OCI-M2 (cell line): ENCODE results near the gene TRIM63.

Experiments used
- DNase-seq: peaks from one replicate; lab custom pipeline; 2025; ENCODE audit not compliant: unreplicated experiment; lab: John Stamatoyannopoulos, UW

The TRIM63 gene

GRCh38 chr1:26089125-26089524, 21.7 kb upstream of the TRIM63 start:
- DNase-seq: no peak

DNA sequence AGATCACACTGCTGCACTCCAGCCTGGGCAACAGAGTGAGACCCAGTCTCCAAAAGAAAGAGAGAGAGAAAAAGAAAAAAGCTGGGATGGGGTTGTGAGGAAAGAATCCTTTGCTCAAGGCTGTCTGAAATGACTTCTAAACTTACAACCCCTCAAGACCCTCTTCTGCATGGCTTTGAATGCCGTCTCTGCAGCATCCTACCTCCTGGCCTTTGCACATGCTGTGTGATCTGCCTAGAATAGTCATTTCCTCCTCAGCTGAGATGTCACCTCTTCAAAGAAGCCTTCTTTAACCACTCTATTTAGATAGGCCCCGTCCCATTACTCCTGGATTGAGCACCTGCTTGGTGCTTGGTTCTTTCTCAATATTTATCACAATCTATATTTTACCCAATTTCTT, 17.4 kb upstream of the TRIM63 start:
- DNase-seq: no peak

GRCh38 chr1:26084091-26084561, 16.7 kb upstream of the TRIM63 start:
- no peak for DNase-seq

GRCh38 chr1:26083208-26083607, 15.8 kb upstream of the TRIM63 start:
- no peak for DNase-seq

DNA sequence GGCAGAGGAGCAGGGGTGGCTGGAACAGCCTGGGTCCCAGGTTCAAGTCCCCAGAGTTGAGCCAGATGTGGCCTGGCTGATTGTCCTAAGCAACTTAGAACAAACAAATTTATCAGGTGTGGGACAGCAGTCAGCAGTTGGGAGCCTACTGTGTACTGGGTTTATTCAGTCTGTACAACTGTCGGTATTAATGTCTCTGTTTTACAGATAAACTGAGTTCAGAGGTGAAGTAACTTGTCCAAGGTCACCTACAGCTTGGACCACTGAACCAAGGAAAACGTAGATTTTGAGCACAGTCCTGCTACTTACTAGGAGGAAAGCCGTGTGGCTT, 14.6 kb upstream of the TRIM63 start:
- DNase-seq: no peak

DNA sequence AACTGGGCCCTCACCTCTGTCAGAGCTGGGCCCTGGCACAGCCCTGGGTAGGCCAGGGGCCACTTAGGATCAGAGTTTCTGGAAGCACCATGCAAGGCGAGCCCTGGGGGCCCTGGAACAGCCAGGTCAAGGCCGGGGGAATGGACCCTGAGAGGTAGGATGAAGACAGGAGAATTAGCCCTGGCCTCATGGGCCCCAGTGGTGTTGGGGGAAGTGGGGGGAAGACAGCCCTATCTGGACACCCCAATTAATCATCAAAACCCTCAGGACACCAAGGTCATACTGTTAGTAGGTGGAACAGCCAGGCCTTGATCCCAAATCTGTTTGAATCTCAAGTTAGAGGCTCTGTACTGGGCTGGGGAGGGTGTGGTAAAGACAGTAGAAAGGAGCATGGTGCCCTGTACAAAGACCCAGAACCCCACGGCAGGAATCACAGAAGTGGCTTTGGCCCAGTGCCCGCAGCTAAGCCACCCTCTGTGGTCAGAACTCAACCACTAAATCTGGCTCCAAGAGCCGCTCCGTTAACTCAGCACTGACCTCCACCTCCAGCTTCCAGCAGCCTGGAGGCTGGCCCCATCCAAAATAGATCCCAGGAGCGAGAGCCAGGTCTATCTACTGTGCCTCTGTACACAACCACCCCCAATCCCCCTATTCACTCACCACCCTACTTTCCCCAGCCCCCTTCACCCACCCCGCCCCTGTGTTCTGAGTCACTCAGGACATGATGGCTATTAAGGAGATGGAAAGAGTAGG, 14.0 kb upstream of the TRIM63 start:
- DNase-seq: no peak

DNA sequence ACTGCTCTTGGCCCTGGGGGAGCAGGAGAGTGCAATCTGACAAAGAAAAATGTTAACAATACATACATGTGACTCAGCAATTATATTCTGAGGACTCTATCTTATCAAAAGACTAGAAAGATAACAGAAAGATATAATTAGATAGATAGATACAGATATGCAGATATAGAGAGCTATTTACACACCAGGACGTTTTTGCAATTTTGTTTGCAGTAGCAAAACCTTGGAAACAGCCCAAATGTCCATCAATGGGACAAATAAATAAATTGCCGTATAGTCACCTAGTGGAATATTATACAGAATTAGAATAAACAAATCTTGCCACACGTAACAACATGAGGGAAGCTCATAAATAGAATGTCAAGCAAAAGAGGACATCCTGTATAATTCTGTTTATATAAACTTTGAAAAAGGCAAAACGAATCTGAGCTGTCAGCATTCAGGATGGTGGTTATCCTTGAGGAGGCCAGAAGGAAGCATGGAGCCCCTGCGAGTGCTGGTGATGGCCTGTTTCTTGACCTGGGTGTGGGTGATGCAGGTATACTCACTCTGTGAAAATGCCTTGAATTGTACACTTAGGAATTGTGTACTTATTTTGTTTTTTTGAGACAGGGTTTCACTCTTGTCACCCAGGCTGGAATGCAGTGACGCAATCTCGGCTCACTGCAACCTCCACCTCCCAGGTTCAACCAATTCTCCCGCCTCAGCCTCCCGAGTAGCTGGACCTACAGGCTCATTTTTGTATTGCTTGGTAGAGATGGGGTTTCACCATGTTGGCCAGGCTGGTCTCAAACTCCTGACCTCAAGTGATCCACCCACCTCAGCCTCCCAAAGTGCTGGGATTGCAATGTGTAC, 12.8 kb upstream of the TRIM63 start:
- DNase-seq: no peak

DNA sequence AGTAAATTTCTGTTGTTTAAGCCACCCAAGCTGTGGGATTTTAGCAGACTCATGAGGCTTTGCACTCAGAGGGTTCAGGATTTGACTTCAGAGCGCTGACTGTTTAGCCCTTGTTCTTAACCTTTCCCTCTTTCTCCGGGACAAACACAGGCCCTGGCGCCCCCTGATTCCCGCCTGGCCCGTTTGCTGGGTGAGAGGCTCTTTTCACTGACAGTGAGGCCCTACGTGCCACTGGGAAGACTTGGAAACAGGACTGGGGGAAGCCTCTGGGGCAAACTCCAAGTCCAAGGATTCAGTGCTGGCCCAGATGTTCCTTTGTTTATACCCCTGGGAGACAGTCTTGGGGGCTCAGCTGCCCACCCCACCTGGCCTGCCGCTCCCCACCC, 11.7 kb upstream of the TRIM63 start:
- no peak for DNase-seq

- peak; percentile 49 for DNase-seq
Observed at GRCh38 chr1:26078286-26079177, 11.1 kb upstream of the TRIM63 start.

GRCh38 chr1:26077524-26077923, 10.1 kb upstream of the TRIM63 start:
- no peak for DNase-seq

- no peak for DNase-seq
Observed at GRCh38 chr1:26075421-26076144, 8.2 kb upstream of the TRIM63 start.

DNA sequence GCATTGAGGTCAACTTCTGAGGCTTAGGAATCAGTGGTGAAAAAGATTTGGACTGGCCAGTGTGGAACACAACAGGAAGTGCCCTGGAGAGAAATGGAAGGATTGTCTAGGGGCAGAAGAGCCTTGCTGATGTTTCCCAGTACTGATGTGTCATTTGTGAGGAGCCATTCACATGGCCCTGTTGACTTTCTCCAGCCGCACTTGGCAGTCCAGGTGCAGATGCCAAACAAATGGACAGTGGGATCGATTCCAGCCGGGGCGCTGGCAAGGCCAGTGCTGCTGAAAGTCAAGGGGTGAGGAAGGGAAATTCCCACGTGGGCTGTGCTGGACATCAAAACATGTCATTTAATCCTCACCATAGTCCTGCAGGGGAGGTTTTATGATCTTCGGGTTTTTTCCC, 4.9 kb upstream of the TRIM63 start:
- no peak for DNase-seq

GRCh38 chr1:26070963-26071342, 3.5 kb upstream of the TRIM63 start:
- DNase-seq: no peak

DNA sequence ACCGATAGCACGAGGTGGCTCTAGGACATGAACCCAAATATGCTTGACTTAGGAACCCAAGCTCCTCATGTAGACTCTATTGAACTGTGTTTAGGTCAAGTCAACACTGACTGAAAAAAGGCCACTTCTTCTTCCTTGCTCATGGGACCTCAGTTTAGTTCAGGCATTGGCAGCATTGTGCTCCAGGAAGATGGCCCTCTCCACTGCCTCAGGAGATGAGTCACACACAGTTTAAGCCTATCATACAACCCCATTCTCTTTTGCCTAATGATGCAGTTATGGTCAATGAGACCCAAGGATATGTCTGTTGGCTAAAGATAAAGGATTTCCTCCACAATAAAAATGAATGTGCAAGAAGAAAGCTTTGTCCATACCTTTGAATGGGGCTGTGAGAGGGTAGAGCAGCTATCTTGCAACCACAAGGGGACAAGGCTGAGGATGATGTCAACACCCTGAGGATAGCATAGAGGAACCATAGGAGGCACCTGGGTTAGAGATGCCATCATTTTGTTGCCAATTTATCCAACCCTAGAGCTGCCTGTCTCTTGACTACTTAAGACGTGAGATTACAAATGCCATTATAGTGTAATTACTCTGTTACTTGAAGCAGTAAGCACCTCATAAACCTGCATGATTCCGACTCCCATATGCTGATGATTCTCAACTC, 3.0 kb upstream of the TRIM63 start:
- peak; percentile 57 for DNase-seq

- no peak for DNase-seq
Observed at GRCh38 chr1:26069941-26070295, 2.5 kb upstream of the TRIM63 start.

GRCh38 chr1:26066857-26067256, 573 bp downstream of the TRIM63 start:
- DNase-seq: no peak

DNA sequence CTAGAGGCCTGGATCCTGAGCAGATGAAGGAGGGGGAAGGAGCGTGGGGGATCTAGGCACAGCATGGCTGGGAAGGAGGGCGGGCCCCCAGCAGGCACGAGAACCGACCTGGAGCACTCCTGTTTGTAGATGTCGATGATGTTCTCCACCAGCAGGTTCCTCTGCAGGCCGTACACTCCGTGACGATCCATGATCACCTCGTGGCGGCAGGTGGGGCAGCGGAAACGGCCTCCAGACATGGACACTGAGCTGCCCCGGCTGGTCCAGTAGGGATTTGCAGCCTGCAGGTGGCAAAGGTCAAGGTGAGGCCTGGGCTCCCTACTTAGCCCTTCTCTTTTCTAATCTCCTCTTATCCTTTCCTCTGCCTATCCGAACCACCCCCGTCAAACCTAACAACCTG, 1.3 kb downstream of the TRIM63 start:
- no peak for DNase-seq

- no peak for DNase-seq
Observed at GRCh38 chr1:26064553-26064952, 2.9 kb downstream of the TRIM63 start.

DNA sequence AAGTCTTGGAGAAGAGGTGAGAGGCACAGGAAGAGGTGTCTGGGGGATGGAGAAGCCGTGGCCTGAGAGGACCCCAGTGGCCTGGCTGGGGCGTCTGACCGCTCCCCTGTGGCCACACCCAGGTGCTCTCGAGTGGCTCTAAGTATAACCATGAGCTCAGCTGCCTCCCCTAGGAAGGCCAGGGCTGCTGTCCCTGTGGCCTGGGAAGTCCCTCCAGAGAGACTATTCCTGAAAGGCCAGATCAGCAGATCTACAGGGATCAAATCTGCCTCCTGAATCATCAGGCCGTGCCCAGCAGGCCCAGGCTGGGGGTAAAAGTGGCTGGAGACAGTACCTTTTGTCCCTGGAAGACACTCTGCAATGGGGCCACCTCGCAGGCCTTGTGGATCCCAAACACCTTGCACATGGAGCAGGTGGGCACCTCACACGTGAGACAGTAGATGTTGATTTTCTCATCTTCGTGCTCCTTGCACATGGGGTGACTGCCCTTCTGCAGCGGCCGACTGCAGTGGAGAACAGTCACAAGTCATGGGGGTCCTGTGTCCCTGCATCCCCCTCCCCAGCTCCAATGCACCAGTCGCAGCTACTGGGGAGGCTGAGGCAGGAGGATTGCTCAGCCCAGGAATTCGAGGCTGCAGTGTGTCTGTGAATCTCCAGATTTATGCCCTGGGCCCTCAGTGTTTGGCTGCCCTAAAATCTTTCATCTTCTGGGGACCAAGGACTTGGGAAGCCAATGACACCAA, 6.4 kb downstream of the TRIM63 start:
- no peak for DNase-seq

DNA sequence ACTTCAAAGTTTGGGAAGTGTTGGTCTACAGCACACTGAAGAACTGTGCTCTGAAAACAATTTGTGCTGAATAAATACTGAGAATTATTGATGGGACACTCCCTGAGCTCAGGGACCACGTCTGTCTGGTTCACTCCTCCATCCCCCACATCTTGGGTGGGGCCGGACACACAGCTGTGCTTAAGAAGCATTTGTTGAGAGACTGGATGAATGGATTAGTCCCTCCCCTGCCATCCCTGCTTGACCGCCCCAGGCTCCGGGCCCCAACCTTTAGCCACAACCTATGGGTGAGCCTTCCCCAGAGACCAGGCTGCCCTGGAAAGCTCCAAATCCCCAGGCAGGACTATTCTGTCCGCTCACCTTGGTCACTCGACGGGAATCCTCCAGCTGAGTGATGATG, 7.5 kb downstream of the TRIM63 start:
- DNase-seq: no peak
